ENCODE measurements around the gene KIAA1217.
A peak's percentile ranks its signal among the peaks of the same experiment; 100 is the strongest.

The KIAA1217 gene

DNA sequence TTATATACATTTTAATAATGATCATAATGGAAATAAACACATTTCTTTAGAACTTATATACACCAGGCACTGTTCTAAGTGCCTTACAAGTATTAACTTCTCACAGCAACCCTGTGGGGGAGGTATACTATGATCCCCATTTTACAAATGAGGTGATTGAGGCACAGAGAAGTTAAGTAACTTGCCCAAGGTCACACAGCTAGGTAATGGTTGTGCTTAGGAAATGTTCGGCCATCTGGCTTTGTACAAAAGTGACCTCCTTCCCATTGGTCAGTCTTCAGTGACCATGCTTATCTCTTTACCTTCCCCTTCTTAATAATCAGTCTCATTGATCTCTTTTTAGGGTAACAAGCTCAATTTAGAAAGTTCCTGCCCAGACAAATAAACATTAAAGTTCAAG is 158.8 kb downstream of the KIAA1217 start:
- DNase-seq (ENCODE audit: low read depth in 1 of 2, low spot score in 1 of 2) = no peak

- no peak for DNase-seq (ENCODE audit: low read depth in 1 of 2, low spot score in 1 of 2)
These were observed 161.9 kb downstream of the KIAA1217 start for GRCh38 chr10:24370877-24371276.

- no peak for DNase-seq (ENCODE audit: low read depth in 1 of 2, low spot score in 1 of 2)
These were observed 162.5 kb downstream of the KIAA1217 start for GRCh38 chr10:24371396-24371795.

DNA sequence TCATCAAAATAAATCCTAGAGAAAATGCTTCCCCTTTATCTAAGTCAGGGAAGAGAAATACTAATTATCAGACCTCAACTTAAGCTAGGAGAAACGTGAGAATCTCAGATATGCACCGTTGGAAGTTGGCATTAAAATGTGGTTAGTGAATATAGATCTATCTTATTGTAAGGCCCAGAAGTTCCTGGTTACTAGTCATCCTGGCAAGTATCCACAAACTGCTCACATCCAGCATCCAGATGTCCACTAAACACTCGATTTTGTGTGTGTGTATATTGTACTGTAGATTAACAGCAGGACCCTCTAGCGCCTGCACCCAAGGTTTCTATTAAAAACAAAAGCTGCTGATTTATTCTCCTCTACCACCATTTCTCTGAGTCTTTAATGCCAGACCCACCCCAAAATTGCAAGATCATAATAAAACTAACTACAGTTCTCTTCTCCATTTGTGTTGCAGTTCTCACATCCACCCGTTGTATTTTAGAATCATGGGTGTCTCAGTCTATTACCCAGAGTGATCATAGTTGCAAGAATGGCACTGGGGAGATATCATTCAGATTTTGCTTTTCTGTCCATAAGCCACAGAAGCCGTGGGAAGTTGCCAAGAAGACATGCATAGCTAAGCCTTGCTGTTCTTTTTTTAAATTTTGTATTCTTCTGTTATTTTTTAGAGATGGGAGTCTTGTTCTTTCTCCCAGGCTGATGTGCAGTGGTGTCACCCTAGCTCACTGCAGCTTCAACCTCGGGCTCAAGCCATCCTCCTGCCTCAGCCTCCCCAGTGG is 165.4 kb downstream of the KIAA1217 start:
- DNase-seq (ENCODE audit: low read depth in 1 of 2, low spot score in 1 of 2) = no peak

DNA sequence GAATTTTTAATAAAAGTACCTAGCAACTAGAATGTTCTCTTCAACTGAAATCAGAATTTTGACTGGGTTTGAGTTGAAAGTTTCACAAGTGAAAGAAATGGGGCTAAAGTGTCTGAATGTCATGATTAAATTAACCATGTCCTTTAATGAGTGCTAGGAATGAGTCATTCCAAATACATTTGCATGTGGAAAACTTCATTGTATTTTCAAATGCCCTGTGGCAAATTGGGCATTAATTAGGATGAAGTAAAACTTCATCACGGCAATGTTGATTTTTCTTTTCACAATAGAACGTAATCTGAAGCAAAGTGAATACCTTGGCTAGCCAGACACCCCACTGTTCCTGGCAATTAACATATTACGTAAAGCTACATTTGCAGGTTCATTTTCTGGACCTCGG is 166.6 kb downstream of the KIAA1217 start:
- DNase-seq (ENCODE audit: low read depth in 1 of 2, low spot score in 1 of 2) = no peak

DNA sequence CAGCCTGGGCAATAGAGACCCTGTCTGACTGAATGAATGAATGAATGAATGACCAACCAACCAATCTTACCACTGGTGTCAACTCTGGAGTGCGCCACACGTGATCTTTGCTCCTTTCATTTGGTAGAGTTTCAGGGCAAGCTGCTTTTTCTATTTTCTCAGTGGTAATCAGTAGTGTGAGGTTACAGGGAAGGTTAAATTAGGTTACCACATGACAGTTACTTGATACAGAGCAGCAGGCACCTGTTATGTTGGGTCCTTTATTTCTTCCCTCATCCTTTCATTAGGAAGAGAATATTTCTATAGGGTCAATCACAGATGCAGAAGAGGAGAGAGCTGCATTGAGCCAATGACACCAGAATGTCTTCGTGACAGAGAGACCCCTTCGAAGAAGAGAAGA is 167.8 kb downstream of the KIAA1217 start:
- no peak for DNase-seq (ENCODE audit: low read depth in 1 of 2, low spot score in 1 of 2)

GRCh38 chr10:24378126-24378920 is 169.4 kb downstream of the KIAA1217 start:
- no peak for DNase-seq (ENCODE audit: low read depth in 1 of 2, low spot score in 1 of 2)

GRCh38 chr10:24381235-24382010 is 172.5 kb downstream of the KIAA1217 start:
- no peak for DNase-seq (ENCODE audit: low read depth in 1 of 2, low spot score in 1 of 2)

GRCh38 chr10:24382045-24382444 is 173.1 kb downstream of the KIAA1217 start:
- no peak for DNase-seq (ENCODE audit: low read depth in 1 of 2, low spot score in 1 of 2)

DNA sequence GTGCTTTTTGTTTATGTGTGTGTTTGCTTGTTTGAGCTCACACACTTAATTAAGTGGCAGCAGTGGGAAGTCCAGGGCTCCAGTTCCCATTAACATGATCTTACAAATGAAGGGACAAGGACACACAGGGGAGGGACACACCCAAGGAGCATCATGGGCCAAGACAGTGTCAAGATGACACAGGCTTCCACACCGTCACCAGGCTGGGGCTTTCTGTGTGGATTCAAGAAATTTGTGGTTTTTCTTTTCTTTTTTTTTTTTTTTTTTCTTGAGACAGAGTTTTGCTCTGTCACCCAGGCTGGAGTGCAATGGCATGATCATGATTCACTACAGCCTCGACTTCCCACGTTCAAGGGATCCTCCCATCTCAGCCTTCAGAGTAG is 173.6 kb downstream of the KIAA1217 start:
- DNase-seq (ENCODE audit: low read depth in 1 of 2, low spot score in 1 of 2) = no peak

- no peak for DNase-seq (ENCODE audit: low read depth in 1 of 2, low spot score in 1 of 2)
These were observed 174.2 kb downstream of the KIAA1217 start for GRCh38 chr10:24382979-24383663.

- DNase-seq (ENCODE audit: low read depth in 1 of 2, low spot score in 1 of 2) = peak in 1 of 2 donors; percentile 3
These were observed 174.8 kb downstream of the KIAA1217 start for GRCh38 chr10:24383681-24384106.

DNA sequence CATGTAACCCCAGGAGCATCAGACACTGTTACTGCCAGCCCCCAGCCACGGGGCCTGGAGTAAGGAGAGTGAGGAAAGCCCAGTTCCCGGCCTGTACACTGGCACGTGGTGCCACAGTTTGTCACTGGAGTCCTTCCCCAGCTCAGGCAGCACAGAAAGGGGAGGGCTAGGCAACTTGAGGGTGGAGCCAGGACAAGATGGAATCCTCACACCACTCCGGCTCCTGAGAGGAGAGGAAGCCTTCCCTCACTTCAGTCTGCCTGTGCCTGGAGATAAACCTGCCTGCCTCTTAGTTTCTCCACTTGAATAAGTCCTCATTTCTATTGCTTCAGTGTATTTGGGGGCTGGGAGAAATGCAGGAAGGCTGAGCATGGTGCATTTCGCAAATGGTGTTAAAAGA is 176.0 kb downstream of the KIAA1217 start:
- DNase-seq (ENCODE audit: low read depth in 1 of 2, low spot score in 1 of 2) = no peak

DNA sequence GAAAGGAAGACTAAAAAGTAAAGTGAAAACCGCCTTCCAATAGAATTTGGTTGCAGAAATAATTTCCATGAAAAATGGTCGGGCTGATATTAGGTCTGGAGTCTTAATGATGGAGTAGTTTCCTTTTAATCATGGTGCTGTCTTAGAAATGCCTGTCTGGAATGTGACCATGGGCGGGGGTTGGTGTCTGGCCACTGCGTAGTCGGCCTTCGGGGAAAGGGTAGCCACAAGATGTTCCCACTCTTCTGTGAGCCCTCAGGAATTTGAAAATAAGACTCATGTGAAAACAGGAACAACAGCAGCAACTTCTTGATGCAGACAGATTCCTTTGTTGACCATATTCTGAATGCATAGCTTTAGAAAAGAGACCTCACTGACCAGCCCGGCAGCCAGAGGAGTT is 176.8 kb downstream of the KIAA1217 start:
- DNase-seq (ENCODE audit: low read depth in 1 of 2, low spot score in 1 of 2) = no peak

DNA sequence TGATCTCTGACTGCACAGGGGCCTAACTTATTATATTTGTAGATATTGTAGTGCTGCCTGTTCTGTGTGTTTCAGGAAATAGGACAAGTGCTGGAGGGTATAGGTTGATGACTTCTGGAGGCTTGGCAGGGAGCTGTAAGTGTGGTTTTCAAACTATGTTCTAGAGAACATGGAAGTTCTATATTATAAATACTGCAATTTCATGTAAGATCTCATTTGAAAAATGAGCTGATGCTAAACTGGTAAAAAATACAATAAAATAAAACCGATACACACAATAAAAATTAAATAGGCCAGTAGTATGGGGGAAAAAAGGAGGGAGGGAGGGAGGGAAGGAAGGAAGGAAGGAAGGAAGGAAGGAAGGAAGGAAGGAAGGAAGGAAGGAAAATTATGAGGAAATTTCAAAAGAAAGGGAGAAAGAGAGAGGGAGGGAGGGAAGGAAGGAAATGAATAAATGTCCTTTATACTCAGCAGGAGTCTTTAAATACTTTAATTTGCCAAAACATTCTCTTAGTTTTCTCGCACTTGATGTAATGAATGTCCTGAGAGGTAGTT is 181.3 kb downstream of the KIAA1217 start:
- no peak for DNase-seq (ENCODE audit: low read depth in 1 of 2, low spot score in 1 of 2)

DNA sequence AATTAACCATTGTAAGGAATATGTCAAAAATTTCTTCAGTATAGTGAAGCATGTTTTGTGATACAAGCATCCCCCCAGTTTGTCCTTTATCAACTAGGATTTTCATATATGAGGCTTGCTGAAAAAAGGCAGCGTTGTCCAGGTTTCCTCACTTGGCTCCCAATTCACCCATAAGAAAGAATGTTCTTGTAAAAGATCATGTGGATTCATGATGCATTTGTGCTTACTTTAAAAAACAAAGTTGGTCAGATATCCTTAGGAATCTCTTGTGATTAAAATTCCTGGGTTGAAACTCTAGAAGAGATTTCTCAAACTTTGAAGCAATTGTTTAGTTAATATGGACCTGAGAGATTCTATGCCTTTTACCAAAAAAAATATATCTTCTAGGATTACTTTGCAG is 181.8 kb downstream of the KIAA1217 start:
- no peak for DNase-seq (ENCODE audit: low read depth in 1 of 2, low spot score in 1 of 2)

GRCh38 chr10:24393201-24393600 is 184.3 kb downstream of the KIAA1217 start:
- no peak for DNase-seq (ENCODE audit: low read depth in 1 of 2, low spot score in 1 of 2)

DNA sequence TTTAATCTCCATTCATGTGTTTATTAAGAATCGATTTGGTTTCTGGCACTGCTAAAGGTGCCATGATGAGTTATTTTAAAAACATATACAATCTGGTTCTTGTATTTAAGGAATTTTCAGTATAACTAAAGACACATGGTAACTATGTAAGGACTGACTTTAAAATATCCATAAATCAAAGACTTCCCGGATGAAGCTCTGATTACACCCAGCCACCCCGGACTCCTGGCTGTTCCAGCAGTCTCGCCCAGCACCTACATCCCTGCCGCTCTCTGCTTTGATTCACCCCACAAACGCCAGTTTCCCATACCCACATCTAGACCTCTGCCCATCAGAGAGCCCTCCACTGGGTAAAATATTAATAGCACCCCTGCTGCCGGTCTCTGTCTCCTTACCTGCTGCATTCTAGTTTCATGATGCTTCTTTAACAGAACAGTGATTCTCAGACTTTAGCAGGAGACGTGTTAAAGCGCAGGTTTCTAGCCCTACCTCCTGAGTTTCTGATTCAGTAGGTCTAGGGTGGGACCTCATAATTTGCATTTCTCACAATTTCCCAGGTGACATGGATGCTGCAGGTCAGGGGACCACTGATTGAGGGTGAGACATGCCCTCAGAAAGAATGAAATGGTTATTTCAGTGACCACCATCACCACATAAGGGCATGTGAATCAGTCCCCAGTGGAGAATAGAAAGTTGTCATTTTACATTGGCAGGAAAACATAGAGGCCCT is 185.7 kb downstream of the KIAA1217 start:
- DNase-seq (ENCODE audit: low read depth in 1 of 2, low spot score in 1 of 2) = no peak

GRCh38 chr10:24396396-24396795 is 187.5 kb downstream of the KIAA1217 start:
- DNase-seq (ENCODE audit: low read depth in 1 of 2, low spot score in 1 of 2) = no peak

GRCh38 chr10:24397662-24398061 is 188.7 kb downstream of the KIAA1217 start:
- DNase-seq (ENCODE audit: low read depth in 1 of 2, low spot score in 1 of 2) = no peak
